LNCAP (cell line): ENCODE results near the gene CALCOCO2.

ENCODE experiments used
- TF ChIP-seq, protein P1 (sequence below): fragments of 450-650 bp; IDR thresholded peaks from 2 replicates; pipeline ENCODE4 v1.5.1; 2017; ENCODE audit warnings: mild to moderate bottlenecking

The CALCOCO2 gene

DNA sequence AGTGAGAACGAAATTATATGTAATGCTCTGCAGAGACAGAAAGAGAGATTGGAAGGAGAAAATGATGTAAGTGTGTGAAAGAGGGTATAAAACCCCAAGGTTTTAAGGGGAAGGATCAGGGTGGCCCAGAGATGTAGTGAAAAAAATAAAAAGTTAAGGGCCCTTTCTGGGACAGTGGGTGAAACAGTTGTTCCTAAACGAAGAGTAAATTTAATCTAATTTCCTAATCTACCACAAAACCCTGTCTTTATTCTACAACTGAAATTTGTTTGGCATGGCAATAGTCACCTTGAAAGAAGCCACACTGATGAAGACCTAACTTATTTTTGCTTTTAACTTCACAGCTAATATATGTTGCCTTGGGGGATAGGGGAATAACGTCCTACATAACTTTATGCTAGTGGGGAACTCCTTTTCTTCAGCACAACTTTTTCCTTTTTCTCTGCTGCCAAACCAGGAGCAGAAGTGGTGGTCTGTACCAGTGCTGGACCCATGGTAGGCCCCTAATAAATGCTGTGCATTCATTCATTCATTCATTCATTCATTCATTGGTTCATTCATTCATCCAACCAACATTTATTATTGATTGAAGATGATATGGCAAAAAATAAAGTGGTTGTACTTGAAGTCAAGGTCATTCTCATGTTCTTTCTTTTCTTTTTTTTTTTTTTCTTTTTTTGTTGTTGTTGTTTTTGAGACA lies 25.4 kb downstream of the CALCOCO2 start:
- TF ChIP-seq, protein P1, sequence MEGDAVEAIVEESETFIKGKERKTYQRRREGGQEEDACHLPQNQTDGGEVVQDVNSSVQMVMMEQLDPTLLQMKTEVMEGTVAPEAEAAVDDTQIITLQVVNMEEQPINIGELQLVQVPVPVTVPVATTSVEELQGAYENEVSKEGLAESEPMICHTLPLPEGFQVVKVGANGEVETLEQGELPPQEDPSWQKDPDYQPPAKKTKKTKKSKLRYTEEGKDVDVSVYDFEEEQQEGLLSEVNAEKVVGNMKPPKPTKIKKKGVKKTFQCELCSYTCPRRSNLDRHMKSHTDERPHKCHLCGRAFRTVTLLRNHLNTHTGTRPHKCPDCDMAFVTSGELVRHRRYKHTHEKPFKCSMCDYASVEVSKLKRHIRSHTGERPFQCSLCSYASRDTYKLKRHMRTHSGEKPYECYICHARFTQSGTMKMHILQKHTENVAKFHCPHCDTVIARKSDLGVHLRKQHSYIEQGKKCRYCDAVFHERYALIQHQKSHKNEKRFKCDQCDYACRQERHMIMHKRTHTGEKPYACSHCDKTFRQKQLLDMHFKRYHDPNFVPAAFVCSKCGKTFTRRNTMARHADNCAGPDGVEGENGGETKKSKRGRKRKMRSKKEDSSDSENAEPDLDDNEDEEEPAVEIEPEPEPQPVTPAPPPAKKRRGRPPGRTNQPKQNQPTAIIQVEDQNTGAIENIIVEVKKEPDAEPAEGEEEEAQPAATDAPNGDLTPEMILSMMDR, result no peak

DNA sequence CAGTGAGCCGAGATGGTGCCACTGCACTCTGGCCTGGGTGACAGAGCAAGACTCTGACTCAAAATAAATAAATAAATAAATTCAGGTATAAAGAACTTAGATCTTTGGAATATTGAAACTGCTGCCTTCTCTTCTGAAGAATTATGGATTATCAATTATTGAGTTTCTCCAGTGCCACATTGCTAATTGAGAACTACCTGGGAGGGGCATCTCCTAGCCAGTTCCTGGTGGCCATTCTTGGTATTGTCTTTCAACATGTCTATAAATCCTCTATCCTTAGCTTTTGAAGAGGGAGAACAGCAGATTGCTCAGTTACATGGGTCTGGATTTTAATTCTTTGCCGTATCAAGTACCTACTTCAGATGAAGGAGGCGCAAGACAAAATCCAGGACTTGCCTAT lies 29.2 kb downstream of the CALCOCO2 start:
- TF ChIP-seq, protein P1, result no peak

DNA sequence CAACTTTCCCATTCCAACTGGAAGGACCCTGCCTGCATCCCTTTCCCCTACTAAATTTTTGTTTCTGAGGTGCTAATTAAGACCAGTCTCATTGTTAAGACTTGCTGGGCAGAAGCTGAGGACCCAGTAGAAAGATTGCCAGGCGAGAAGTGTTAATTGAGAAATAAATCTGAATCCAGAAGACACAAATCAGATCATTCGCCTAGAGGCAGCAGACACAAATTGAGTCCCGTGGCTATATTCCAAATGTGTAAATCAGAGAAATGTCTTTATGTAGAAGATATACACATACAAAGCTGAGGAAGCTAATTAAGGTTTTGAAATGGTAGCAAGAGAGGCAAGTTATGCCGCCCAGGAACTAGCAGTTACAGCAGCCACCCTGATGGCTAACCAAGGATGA lies 29.6 kb downstream of the CALCOCO2 start:
- TF ChIP-seq, protein P1, result no peak

DNA sequence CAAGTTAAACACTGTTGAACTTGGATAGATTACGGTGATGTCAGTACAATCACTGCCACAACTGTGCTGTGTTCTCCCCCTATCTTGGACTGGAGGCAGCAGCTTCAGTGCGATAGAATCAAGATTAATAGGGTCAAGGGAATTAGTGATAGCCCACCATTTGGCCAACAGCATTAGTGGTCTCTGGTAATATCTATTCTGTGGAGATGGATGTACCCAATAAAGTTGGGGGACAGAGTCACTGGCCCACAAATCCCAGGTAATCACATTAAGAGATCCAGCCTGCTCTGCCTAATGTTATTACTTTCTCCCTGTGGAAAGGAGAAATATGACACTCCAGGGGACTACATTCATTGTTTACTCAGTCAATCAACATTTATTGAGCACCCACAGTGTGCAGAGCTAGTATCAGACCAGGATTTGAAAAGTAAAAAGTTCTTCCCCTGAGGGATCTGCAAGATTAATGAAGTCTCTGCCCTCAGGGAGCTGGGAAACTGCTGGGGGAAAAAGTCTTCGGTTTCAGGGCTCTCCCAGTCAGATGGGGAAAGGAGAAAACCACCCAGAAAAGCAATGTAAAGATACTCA lies 38.2 kb downstream of the CALCOCO2 start:
- TF ChIP-seq, protein P1, result no peak

DNA sequence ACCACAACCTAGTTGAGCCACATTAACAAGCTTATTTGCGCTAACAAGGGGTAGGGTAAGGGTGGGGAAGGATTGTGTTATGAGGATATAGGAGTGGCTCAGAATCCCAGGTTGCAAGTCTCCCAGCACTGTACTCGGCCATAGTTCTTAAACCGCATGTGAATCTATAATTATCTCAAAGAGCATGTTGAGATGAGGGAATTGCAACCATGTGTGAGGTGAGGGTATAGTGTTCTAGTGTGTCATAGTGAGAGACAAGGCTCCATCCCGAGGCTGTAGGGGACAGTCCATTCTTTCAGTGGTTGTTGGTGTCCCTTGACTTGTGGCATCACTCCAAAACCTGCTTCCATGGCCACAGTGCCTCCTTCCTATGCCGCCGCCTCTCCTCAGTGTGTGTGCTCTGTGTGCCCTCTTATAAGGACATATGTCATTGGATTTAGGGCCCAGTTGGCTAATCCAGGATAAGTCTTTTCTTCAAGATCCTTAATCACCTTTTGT lies 39.0 kb downstream of the CALCOCO2 start:
- TF ChIP-seq, protein P1, result no peak

DNA sequence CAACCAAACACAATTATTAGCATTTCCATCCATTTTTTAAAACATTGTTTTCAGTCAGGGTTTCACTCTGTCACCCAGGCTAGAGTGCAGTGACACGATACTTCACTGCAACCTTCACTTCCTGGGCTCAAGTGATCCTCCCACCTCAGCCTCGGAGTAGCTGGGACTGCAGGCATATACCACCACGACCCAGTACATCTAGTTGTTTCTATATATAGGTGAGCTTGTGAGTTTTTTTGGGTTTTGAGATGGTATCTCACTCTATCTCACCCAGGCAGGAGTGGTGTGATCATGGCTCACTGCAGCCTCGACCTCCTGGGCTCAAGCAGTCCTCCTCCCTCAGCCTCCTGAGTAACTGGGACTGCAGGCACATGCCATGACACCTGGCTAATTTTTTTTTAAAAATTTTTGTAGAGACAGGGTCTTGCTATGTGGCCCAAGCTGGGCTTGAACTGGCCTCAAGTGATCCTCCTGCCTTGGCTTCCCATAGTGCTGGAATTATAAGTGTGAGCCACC lies 40.3 kb downstream of the CALCOCO2 start:
- TF ChIP-seq, protein P1, result no peak

DNA sequence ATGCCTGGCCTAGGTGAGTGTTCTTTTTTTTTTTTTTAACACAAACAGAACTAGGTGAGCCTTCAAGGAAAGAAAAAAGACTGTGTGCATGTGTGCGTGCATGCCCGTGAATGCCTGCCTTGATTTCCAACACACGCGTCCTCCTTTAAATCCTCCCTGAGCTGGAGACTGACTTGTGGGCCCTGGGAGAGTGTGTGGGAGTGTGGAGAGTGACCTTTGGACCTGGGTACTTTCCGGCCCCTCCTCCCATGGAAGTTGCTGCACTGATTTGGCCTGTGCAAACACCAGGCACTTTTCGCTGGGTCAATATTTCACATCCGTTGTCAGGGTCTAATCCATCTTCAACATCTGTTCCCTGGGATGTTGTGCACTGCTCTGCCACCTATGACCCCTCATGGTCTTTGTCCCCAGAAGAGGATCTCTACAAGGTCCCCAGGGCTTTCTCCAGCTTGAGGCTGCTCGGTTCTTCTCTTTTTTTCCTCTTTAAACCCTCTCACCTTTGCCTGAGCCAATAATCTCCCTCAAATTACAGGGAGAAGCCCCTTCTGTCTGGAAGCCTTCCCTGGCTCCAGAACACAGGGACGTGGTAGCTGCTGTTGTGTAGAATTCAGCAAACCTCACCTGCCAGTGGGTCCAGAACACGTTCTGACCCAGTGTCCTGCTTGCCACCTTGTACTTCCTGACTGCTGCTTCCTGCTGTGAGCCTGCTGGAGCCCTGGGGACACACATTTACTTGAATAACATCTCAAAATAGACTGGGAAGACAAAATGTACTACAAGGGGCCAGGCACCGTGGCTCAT lies 40.9 kb downstream of the CALCOCO2 start:
- TF ChIP-seq, protein P1, result no peak
